ENCODE data around the gene PBXIP1.

The PBXIP1 gene

GRCh38 chr1:154993572-154994268 is 37.8 kb upstream of the PBXIP1 start, which contains the start of gene LENEP:
Gene LENEP, plus strand, starts transcription at chr1:154993586. Its CDS starts 22 bp downstream, at chr1:154993608.
- H2AK5ac ChIP-seq (ENCODE audit: low read length, severe bottlenecking) = peak within 1 kb of the TSS; percentile 45
- WGBS = 100% methylated on average over 1 of the region's 8 CpGs

GRCh38 chr1:154992721-154993571 is 37.0 kb upstream of the PBXIP1 start:
- peak; percentile 50 for DNase-seq
- Histone ChIP-seq H3K4ac (ENCODE audit: low read depth in 1 of 2, low read length in 2 of 2) (no peak overlapping the region), H2AK5ac (ENCODE audit: low read length, severe bottlenecking) (no peak overlapping the region), H3K18ac (ENCODE audit: low read depth in 1 of 2, low read length in 2 of 2) (peak overlapping the region in 1 of 2 experiments; percentile 29), H3K14ac (ENCODE audit: low read length in 2 of 2) (no peak overlapping the region), H3K23ac (ENCODE audit: low read length in 2 of 2) (no peak overlapping the region), H2BK120ac (ENCODE audit: low read depth, low read length) (no peak overlapping the region), H2AFZ (ENCODE audit: low read depth, low read length) (no peak overlapping the region), H3K4me3 (ENCODE audit: insufficient read depth in 1 of 2, low read depth in 1 of 2, low read length in 2 of 2) (no peak overlapping the region), H3K79me1 (replicated peaks; ENCODE audit: low read length, poor library complexity, severe bottlenecking) (peaks cover 25% of the 10 kb centered on the region), H2BK5ac (ENCODE audit: low read depth, low read length, poor library complexity, severe bottlenecking) (no peak overlapping the region), H3K9ac (ENCODE audit: low read length) (no peak overlapping the region), H2BK12ac (ENCODE audit: low read length in 2 of 2) (peak overlapping the region in 1 of 2 experiments; percentile 11), H2BK15ac (ENCODE audit: low read depth, poor library complexity, severe bottlenecking) (no peak overlapping the region), H3K27me3 (ENCODE audit: control insufficient read depth in 1 of 2, insufficient read depth in 1 of 2, low read length in 2 of 2) (no peaks in the 10 kb centered on the region), H3K27ac (ENCODE audit: low read length, poor library complexity, severe bottlenecking) (no peak overlapping the region), H3K4me1 (ENCODE audit: control insufficient read depth, insufficient read depth, low read depth, low read length) (peaks cover 19% of the 10 kb centered on the region), H4K8ac (ENCODE audit: low read length) (peak overlapping the region; percentile 66), H3K36me3 (ENCODE audit: control insufficient read depth in 1 of 2, insufficient read depth in 2 of 2, low read depth in 1 of 2, low read length in 2 of 2) (peaks cover 35 to 37% of the 10 kb centered on the region in 2 experiments), H3K4me2 (ENCODE audit: low read length, poor library complexity, severe bottlenecking) (no peak overlapping the region), H3K9me3 (ENCODE audit: control insufficient read depth, low read length) (no peaks in the 10 kb centered on the region), H4K91ac (ENCODE audit: low read length) (peak overlapping the region; percentile 57)
- WGBS = 95% methylated on average over 10 of the region's 14 CpGs

More at GRCh38 chr1:154993572-154994268, 37.8 kb upstream of the PBXIP1 start, which contains the start of gene LENEP:
- H3K36me3 ChIP-seq (ENCODE audit: control insufficient read depth in 1 of 2, insufficient read depth in 2 of 2, low read depth in 1 of 2, low read length in 2 of 2) = peaks cover 27 to 30% of the 10 kb centered on the region in 2 experiments
- peak within 1 kb of the TSS; percentile 84 for H4K91ac ChIP-seq (ENCODE audit: low read length)
- H2BK120ac ChIP-seq (ENCODE audit: low read depth, low read length) = peak within 1 kb of the TSS; percentile 74
- peak within 1 kb of the TSS; percentile 23 to 45 for H2BK12ac ChIP-seq (ENCODE audit: low read length in 2 of 2)
- peaks cover 21% of the 10 kb centered on the region for H3K4me1 ChIP-seq (ENCODE audit: control insufficient read depth, insufficient read depth, low read depth, low read length)
- H3K9ac ChIP-seq (ENCODE audit: low read length) = no peak within 1 kb of the TSS
- H2BK5ac ChIP-seq (ENCODE audit: low read depth, low read length, poor library complexity, severe bottlenecking) = no peak within 1 kb of the TSS
- peak within 1 kb of the TSS; percentile 4 to 93 for H3K4ac ChIP-seq (ENCODE audit: low read depth in 1 of 2, low read length in 2 of 2)
- no peak within 1 kb of the TSS for H3K4me3 ChIP-seq (ENCODE audit: insufficient read depth in 1 of 2, low read depth in 1 of 2, low read length in 2 of 2)
- no peak within 1 kb of the TSS for H3K4me2 ChIP-seq (ENCODE audit: low read length, poor library complexity, severe bottlenecking)
- no peaks in the 10 kb centered on the region for H3K9me3 ChIP-seq (ENCODE audit: control insufficient read depth, low read length)
- H2AFZ ChIP-seq (ENCODE audit: low read depth, low read length) = no peak within 1 kb of the TSS
- no peak for DNase-seq
- H3K27ac ChIP-seq (ENCODE audit: low read length, poor library complexity, severe bottlenecking) = no peak within 1 kb of the TSS
- H3K18ac ChIP-seq (ENCODE audit: low read depth in 1 of 2, low read length in 2 of 2) = peak within 1 kb of the TSS in 1 of 2 experiments; percentile 29
- peak within 1 kb of the TSS in 1 of 2 experiments; percentile 23 for H3K23ac ChIP-seq (ENCODE audit: low read length in 2 of 2)
- peak within 1 kb of the TSS; percentile 66 for H4K8ac ChIP-seq (ENCODE audit: low read length)
- H3K27me3 ChIP-seq (ENCODE audit: control insufficient read depth in 1 of 2, insufficient read depth in 1 of 2, low read length in 2 of 2) = no peaks in the 10 kb centered on the region
- H3K14ac ChIP-seq (ENCODE audit: low read length in 2 of 2) = no peak within 1 kb of the TSS
- peaks cover 21% of the 10 kb centered on the region for H3K79me1 ChIP-seq (replicated peaks; ENCODE audit: low read length, poor library complexity, severe bottlenecking)
- H2BK15ac ChIP-seq (ENCODE audit: low read depth, poor library complexity, severe bottlenecking) = peak within 1 kb of the TSS; percentile 55

GRCh38 chr1:154990276-154990675 is 34.4 kb upstream of the PBXIP1 start:
- Histone ChIP-seq H3K36me3 (ENCODE audit: control insufficient read depth in 1 of 2, insufficient read depth in 2 of 2, low read depth in 1 of 2, low read length in 2 of 2) (peaks cover 45 to 52% of the 10 kb centered on the region in 2 experiments), H3K14ac (ENCODE audit: low read length in 2 of 2) (no peak overlapping the region), H3K9me3 (ENCODE audit: control insufficient read depth, low read length) (no peaks in the 10 kb centered on the region), H3K4ac (ENCODE audit: low read depth in 1 of 2, low read length in 2 of 2) (no peak overlapping the region), H3K4me3 (ENCODE audit: insufficient read depth in 1 of 2, low read depth in 1 of 2, low read length in 2 of 2) (no peak overlapping the region), H4K91ac (ENCODE audit: low read length) (peak overlapping the region; percentile 11), H3K27me3 (ENCODE audit: control insufficient read depth in 1 of 2, insufficient read depth in 1 of 2, low read length in 2 of 2) (no peaks in the 10 kb centered on the region), H3K9ac (ENCODE audit: low read length) (no peak overlapping the region), H2BK12ac (ENCODE audit: low read length in 2 of 2) (no peak overlapping the region), H2AK5ac (ENCODE audit: low read length, severe bottlenecking) (no peak overlapping the region), H2BK15ac (ENCODE audit: low read depth, poor library complexity, severe bottlenecking) (no peak overlapping the region), H3K4me2 (ENCODE audit: low read length, poor library complexity, severe bottlenecking) (no peak overlapping the region), H3K79me1 (replicated peaks; ENCODE audit: low read length, poor library complexity, severe bottlenecking) (peaks cover 31% of the 10 kb centered on the region), H2BK120ac (ENCODE audit: low read depth, low read length) (no peak overlapping the region), H3K4me1 (ENCODE audit: control insufficient read depth, insufficient read depth, low read depth, low read length) (peaks cover 22% of the 10 kb centered on the region), H3K27ac (ENCODE audit: low read length, poor library complexity, severe bottlenecking) (no peak overlapping the region), H3K18ac (ENCODE audit: low read depth in 1 of 2, low read length in 2 of 2) (no peak overlapping the region), H2AFZ (ENCODE audit: low read depth, low read length) (no peak overlapping the region), H3K23ac (ENCODE audit: low read length in 2 of 2) (no peak overlapping the region), H4K8ac (ENCODE audit: low read length) (no peak overlapping the region), H2BK5ac (ENCODE audit: low read depth, low read length, poor library complexity, severe bottlenecking) (no peak overlapping the region)
- DNase-seq = no peak
- WGBS = 96% methylated on average over 8 of the region's 8 CpGs

All from mesenchymal stem cell (in vitro differentiated cells and primary cell).